GM12891 (cell line): ENCODE results near the gene COPRS.

ENCODE experiments used
- PAX5 ChIP-seq: IDR thresholded peaks from 2 replicates; pipeline ENCODE4 v1.6.1; 2011; ENCODE audit warnings: low read length, moderate library complexity, mild to moderate bottlenecking; ENCODE audit not compliant: insufficient read depth, severe bottlenecking
- POLR2A ChIP-seq: IDR thresholded peaks from 2 replicates; pipeline ENCODE4 v1.6.1; 2011; ENCODE audit warnings: low read depth, low read length, control low read depth
- POLR2AphosphoS5 ChIP-seq: IDR thresholded peaks from 2 replicates; pipeline ENCODE4 v1.6.1; 2011; ENCODE audit warnings: low read depth, low read length, control low read depth
- SPI1 ChIP-seq: IDR thresholded peaks from 2 replicates; pipeline ENCODE4 v1.6.1; 2011; ENCODE audit warnings: low read depth, low read length, control low read depth

- no peak for TF ChIP-seq POLR2AphosphoS5
- TF ChIP-seq POLR2A, result no peak
- TF ChIP-seq PAX5, result no peak
- TF ChIP-seq SPI1, result no peak
Measured at GRCh38 chr17:31877341-31877740, 18.3 kb upstream of the COPRS start.
